GM18502 (cell line): ENCODE data around the gene ATP8B4.
A peak's percentile ranks its signal among the peaks of the same experiment; 100 is the strongest.

ENCODE experiments used
- ATAC-seq: cut with Tn5 transposase; IDR thresholded peaks from one replicate; pipeline ENCODE4 v1.9.1; 2021; ENCODE audit warnings: mild to moderate bottlenecking; ENCODE audit not compliant: unreplicated experiment, poor library complexity

ATP8B4 gene

DNA sequence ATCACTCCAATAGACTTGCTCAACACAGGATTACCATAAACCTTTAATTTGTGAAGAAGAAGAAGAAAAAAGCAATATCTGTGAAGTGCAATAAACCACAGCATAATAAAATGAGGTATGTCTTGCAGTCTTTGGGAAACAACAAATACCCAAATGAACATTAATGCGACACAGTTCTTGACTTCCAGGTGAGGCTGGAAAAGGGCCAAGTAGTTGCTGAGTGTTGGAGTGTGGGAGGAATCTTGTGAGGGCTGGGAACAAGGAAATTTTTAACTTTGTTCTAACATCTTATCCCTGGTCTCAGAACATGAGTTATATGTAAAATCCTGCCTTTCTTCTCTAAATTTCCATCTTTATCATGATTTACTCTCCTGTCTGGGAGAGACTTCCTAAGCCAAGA, 291.7 kb downstream of the ATP8B4 start:
- no peak for ATAC-seq

GRCh38 chr15:49826640-49827234, 292.3 kb downstream of the ATP8B4 start:
- ATAC-seq: no peak

GRCh38 chr15:49824775-49825099, 294.3 kb downstream of the ATP8B4 start:
- no peak for ATAC-seq

DNA sequence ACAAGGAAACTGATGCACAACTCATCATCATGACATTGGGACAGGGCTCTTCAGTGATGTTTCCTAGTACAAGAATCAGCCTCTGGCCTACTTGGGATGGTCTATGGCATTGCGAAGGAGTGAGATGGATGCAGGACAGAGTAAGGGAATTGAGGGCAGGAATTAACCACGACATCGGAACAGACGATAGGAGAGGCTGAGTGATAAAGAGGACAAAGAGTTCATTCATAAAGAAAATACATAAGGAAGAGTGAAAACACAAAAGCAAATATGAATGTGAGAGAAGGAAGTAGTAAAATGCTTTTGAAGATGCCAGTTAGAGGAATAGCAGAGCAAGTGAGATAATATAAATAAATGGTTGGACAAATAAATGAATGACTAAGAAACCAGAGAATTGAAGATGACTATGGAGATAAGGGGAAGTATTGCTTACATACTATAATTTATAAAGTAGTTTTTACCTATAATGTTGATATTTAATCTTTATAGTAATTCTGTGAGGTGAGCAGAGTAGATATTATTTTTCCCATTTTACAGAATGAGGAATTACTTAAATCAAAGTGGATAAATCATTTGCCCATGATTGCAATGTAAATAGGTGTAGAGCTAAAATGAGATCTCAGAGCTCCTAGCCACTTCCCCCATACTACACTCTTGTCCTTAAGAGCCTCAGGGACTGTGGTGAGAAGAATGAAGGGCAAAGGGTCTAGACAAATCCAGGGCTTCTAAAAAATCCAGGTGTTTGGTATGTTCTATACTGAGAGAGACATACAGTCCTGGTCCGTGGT, 294.9 kb downstream of the ATP8B4 start:
- no peak for ATAC-seq

DNA sequence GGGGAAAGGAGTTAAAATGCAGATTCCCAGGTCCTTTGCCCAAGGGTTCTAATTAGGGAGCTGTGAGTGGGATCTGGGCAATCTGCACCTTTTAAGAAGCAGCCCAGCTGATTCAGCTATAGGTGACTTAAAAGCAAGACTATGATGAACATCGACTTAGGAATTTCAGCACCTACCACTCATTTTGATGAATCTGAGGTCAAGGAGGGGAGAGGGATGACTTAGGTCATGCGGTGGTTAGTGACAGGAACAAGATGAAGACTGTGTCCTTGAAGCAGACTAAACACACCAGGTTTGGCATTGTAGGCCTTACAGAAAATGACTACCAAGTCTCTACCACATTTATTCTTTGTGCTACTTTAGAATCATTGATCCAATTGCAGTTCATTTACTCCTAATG, 301.9 kb downstream of the ATP8B4 start:
- ATAC-seq: no peak

DNA sequence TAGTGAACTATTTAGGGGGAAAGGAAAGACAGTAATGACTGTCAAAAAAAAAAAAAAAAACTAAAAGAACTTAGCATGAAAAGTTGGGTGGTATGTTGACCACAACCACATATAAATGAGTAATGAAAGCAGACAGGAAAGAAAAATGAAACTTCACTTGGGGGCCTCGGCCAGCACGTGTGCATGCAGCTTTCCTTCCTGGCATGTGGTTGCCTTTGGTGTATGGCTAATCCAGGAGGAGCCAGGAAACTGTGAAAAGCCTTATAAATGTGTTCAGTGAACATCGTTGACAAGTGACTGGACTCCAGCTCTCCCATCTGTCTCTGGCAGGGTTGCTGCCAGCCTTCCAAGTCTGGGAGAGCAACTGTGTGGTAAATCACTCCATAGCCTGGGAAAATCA, 303.1 kb downstream of the ATP8B4 start:
- ATAC-seq: peak; percentile 79

DNA sequence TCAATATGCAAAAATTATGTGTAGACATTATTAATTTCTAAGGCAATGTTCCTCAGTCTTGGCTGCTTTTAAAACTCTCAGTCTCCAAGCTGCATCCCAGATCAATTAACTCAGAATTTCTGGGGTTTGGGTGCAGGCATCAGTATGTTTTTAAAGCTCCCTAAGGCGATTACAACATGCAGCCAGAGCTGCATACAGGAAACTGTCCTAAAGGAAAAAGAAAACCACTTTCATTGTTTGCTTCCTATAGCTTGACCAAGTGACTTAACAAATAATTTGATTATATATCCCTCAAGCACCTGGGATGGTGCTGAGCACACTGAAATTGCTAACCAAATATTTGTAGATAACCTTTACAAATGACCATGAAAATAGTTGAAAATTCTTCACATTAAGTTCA, 303.5 kb downstream of the ATP8B4 start:
- no peak for ATAC-seq

GRCh38 chr15:49814709-49815108, 304.3 kb downstream of the ATP8B4 start:
- no peak for ATAC-seq

DNA sequence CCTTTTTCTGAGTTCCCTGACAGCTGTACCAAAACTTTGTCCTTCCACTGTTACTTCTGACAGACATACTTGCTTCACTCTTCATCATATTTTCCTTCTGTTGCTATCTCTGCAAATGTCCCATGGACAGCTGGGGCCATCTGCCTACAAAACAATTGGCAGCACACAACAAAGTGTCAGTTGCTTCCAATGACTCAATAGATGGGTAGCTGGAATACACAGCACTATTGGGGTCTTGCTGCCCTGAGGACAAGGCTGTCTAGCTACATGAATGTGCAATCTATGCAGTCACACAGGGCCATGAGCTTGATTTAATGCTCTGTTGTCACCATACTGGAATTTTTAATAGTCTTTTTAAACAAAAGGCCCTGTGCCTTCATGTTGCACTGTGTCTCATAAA, 305.4 kb downstream of the ATP8B4 start:
- no peak for ATAC-seq

- no peak for ATAC-seq
Observed at GRCh38 chr15:49810720-49811119, 308.3 kb downstream of the ATP8B4 start.

DNA sequence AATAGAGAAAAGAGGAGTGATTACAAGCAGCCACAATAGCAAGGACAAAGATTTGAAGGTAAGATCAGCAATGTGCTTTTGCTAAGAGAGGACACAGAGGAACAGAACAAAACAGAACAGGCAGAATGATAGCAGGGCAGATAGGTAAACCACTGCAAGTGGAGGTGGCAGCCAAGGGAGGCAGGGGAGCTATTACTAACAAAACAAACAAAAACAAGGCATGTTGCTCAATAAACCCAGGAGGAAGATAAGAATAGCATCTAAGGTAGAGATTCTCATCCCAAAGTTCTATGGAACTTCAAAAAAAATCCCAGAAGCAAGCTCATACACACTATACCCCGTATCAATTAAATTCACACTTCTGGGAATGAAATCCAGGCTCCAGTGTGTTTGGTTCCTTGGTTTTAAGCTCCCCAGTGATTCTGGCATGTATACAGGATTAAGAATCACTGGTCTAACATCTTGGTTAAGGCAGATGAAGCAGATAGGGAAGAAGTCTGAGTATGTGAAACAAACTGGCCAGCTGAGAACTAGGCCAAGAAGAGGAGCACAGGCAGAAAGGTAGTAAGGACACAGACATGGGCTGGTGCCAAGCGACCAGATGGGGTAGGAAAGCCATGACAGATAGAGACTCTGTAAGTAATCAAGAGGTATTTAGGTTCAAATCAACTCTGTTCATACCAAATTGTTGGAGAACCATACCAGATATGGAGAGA, 309.0 kb downstream of the ATP8B4 start:
- no peak for ATAC-seq

GRCh38 chr15:49808341-49808740, 310.7 kb downstream of the ATP8B4 start:
- no peak for ATAC-seq
